HEK293T (cell line): Measurements from ENCODE around the gene LRRC7.

ENCODE experiments used
- BHLHE40 ChIP-seq: fragments of 450-650 bp; IDR thresholded peaks from 2 replicates; pipeline ENCODE4 v1.6.1; 2016; ENCODE audit warnings: mild to moderate bottlenecking, moderate library complexity, borderline replicate concordance
- CTBP1 ChIP-seq: fragments of 450-650 bp; IDR thresholded peaks from 2 replicates; pipeline ENCODE4 v1.6.1; 2016; ENCODE audit warnings: borderline replicate concordance
- TARDBP ChIP-seq: fragments of 450-650 bp; IDR thresholded peaks from 2 replicates; pipeline ENCODE4 v1.6.1; 2016
- TF ChIP-seq, protein P1 (sequence below): fragments of 450-650 bp; IDR thresholded peaks from 2 replicates; pipeline ENCODE4 v1.6.1; 2016

DNA sequence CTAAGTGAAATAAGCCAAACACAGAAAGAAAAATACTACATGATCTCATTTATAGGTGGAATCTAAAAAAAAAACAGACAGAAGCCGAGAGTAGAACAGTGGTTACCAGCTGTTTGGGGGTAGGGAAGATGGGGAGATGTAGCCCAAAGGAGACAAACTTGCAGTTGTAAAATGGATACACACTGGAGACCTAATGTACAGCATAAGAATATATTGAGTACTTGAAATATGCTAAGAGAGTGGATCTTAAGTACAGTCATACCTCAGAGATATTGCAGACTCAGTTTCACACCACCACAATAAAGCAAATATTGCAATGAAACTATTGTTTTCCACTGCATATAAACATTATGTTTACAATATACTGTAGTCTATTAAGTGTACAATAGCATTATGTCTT lies 320.9 kb downstream of the LRRC7 start:
- no peak for TF ChIP-seq CTBP1
- no peak for TF ChIP-seq BHLHE40
- TF ChIP-seq TARDBP = no peak
- TF ChIP-seq, protein P1, sequence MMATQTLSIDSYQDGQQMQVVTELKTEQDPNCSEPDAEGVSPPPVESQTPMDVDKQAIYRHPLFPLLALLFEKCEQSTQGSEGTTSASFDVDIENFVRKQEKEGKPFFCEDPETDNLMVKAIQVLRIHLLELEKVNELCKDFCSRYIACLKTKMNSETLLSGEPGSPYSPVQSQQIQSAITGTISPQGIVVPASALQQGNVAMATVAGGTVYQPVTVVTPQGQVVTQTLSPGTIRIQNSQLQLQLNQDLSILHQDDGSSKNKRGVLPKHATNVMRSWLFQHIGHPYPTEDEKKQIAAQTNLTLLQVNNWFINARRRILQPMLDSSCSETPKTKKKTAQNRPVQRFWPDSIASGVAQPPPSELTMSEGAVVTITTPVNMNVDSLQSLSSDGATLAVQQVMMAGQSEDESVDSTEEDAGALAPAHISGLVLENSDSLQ = no peak
